ENCODE results near the gene RBFOX2. TPM values are rescaled to one million over a fixed set of nuclear protein-coding genes. Genes with fewer than 3 reads are reported as not detected.

Gene RBFOX2
- total RNA-seq, 4 donors from 2014 or later: 50.2 to 75.6 (median 71.4) TPM

GRCh38 chr22:35966314-35967045, 62.1 kb downstream of the RBFOX2 start:
- WGBS, 2 donors: 79 to 82% methylated on average over 6 of the region's 6 CpGs
- H3K4me3 ChIP-seq: no peak overlapping the region
- H3K36me3 ChIP-seq: no peaks in the 10 kb centered on the region
- H3K27me3 ChIP-seq: no peaks in the 10 kb centered on the region
- TF ChIP-seq EP300 (IDR thresholded peaks at IDR 0.05) (no peak), POLR2A (IDR thresholded peaks at IDR 0.05) (no peak), CTCF (IDR thresholded peaks at IDR 0.05) (no peak)
- H3K4me1 ChIP-seq: peaks cover 0 to 48% (median 19%) of the 10 kb centered on the region in 4 donors
- no peak for DNase-seq (ENCODE audit: low spot score in 2 of 2)
- H3K9me3 ChIP-seq: no peaks in the 10 kb centered on the region
- H3K27ac ChIP-seq: no peak overlapping the region

GRCh38 chr22:35963237-35963810, 65.3 kb downstream of the RBFOX2 start:
- Histone ChIP-seq H3K27me3 (no peaks in the 10 kb centered on the region), H3K9me3 (no peaks in the 10 kb centered on the region), H3K27ac (peak overlapping the region in 2 of 4 donors; percentile 2 to 56), H3K4me3 (no peak overlapping the region), H3K36me3 (no peaks in the 10 kb centered on the region), H3K4me1 (peaks cover 0 to 35% (median 8%) of the 10 kb centered on the region in 4 donors)
- no peak for DNase-seq (ENCODE audit: low spot score in 2 of 2)
- TF ChIP-seq CTCF (IDR thresholded peaks at IDR 0.05) (no peak), POLR2A (IDR thresholded peaks at IDR 0.05) (no peak), EP300 (IDR thresholded peaks at IDR 0.05) (no peak)
- 62 to 64% methylated on average over 8 of the region's 8 CpGs for WGBS, 2 donors

GRCh38 chr22:35961480-35962295, 66.9 kb downstream of the RBFOX2 start:
- peaks cover 0 to 40% (median 8%) of the 10 kb centered on the region in 4 donors for H3K4me1 ChIP-seq
- whole genome bisulfite sequencing, 2 donors: 18 to 33% methylated on average over 5 of the region's 5 CpGs
- DNase-seq (ENCODE audit: low spot score in 2 of 2): no peak
- TF ChIP-seq CTCF (IDR thresholded peaks at IDR 0.05) (no peak), POLR2A (IDR thresholded peaks at IDR 0.05) (no peak), EP300 (IDR thresholded peaks at IDR 0.05) (no peak)
- H3K4me3 ChIP-seq: no peak overlapping the region
- H3K36me3 ChIP-seq: no peaks in the 10 kb centered on the region
- peak overlapping the region in 2 of 4 donors; percentile 12 to 51 for H3K27ac ChIP-seq
- H3K9me3 ChIP-seq: no peaks in the 10 kb centered on the region
- H3K27me3 ChIP-seq: no peaks in the 10 kb centered on the region

DNA sequence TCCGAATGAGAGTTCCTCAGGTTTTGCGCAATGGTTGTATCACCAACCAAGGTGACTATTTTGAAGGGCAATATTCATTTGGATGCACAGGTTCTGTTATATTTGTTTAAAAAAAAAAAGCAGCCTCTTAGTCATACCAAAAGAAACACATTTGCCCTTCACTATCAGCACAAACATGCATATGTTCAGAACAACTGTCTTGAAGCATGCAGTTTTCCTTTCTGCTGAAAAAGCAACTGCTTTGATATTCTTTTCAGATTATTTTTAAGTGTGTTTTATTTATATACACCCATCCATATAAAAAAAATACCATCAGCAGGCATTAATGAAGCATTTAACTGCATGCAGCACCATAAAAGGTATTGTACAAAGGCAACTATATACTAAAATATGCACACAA, 67.8 kb downstream of the RBFOX2 start:
- no peaks in the 10 kb centered on the region for H3K27me3 ChIP-seq
- DNase-seq (ENCODE audit: low spot score in 2 of 2): no peak
- peaks cover 0 to 40% (median 8%) of the 10 kb centered on the region in 4 donors for H3K4me1 ChIP-seq
- TF ChIP-seq EP300 (IDR thresholded peaks at IDR 0.05) (no peak), POLR2A (IDR thresholded peaks at IDR 0.05) (no peak), CTCF (IDR thresholded peaks at IDR 0.05) (no peak)
- H3K4me3 ChIP-seq: no peak overlapping the region
- WGBS, 2 donors: 90 to 98% methylated on average over 2 of the region's 2 CpGs
- no peak overlapping the region for H3K27ac ChIP-seq
- H3K36me3 ChIP-seq: no peaks in the 10 kb centered on the region
- no peaks in the 10 kb centered on the region for H3K9me3 ChIP-seq

All from tibial nerve (tissue), 4 donors.